GDM1 (cell line): ENCODE results near the gene GNL3L.
"Not testable (repeated sequence)": the region's sequence is repeated elsewhere in the genome, so short reads cannot be mapped to it uniquely, and the experiment has no call there.

Experiments used
- DNase-seq: peaks from one replicate; lab custom pipeline; 2025; lab: John Stamatoyannopoulos, UW

GNL3L gene

GRCh38 chrX:54561622-54562021, 31.6 kb downstream of the GNL3L start:
- no peak for DNase-seq

- no peak for DNase-seq
These were observed 34.9 kb downstream of the GNL3L start for GRCh38 chrX:54564936-54565335.

GRCh38 chrX:54570332-54570731, 40.3 kb downstream of the GNL3L start:
- DNase-seq, result no peak

- not testable (repeated sequence) for DNase-seq
These were observed 42.6 kb downstream of the GNL3L start for GRCh38 chrX:54572641-54573040.

GRCh38 chrX:54597728-54598127, 67.7 kb downstream of the GNL3L start:
- no peak for DNase-seq

GRCh38 chrX:54602563-54602962, 72.5 kb downstream of the GNL3L start:
- DNase-seq, result no peak
